Ammon's horn (tissue), 1 donor: ENCODE measurements around the gene ZC3HAV1.
"Not testable (repeated sequence)": the region's sequence is repeated elsewhere in the genome, so short reads cannot be mapped to it uniquely, and the experiment has no call there.

Experiments used
- DNase-seq: peaks from one replicate; pipeline ENCODE4 v3.0.0-alpha.2; 2016; ENCODE audit warnings: low spot score

The ZC3HAV1 gene

DNA sequence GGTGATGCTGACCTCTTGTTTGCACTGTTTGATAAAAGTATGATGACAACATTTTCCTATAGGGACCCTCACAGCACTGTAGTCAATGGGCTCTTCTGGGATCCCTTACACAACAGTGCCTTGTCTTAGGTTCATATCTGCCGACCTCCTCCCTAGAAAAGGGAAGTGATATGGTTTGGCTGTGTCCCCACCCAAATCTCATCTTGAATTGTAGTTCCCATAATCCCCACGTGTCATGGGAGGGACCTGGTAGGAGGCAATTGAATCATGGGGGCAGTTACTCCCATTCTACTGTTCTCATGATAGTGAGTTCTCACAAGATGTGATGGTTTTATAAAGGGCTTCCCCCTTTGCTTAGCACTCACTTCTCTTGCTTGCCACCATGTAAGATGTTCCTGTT is 23.1 kb downstream of the ZC3HAV1 start:
- no peak for DNase-seq

DNA sequence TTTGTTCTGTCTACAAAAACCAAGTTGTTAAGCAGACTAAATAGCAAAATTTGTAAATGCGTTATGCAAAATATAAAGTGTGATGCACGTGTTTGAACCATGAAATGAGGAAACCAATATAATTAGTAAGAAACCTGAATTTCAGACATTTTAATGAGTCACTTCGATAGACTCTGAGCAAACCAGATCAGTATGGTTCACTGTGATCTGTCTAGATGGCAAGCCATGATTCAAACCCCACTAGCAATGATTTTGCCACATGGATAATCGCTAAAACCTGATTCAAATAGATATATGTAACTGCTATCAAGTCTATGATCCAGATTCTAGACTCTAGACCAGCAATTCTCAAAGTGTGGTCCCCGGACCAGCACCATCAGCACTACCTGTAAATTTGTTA is 24.8 kb downstream of the ZC3HAV1 start:
- DNase-seq, result no peak

DNA sequence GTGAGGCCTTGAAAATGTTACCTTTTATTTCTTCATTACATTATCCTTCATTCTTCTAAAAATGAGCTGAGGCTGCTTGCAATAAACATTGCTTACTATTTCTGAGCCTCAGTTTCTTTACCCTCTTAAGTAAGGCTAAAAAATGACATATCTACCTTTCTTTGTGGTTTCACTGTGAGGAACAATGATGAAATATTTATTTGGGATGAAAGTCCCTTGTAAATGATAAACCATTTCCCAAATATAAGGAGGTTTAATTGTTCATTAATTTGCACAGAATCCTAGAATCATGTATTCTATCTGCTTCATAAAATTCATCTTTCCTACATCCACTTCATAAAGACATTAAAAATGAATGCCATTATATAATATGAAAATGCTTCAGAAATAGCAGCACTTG is 27.9 kb downstream of the ZC3HAV1 start:
- no peak for DNase-seq

DNA sequence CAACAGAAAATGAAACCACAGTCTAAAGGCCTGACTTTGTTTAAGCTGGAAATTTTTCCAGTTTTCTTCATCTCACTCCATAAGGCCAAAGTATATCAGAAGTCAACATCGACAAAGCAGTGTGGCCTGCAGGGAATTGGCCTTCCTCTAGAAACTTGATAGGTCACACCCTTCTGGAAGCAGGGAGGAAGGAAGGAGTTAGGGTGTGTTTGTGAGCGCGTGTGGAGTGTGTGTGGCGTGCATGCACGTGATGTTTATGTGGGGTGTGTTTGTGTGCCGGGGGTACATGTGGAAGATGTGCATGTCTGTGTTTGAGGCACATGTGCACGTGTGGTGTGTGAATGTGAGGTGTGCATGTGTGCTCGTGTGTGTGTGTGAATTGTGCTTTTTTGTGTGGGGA is 28.6 kb downstream of the ZC3HAV1 start:
- no peak for DNase-seq

DNA sequence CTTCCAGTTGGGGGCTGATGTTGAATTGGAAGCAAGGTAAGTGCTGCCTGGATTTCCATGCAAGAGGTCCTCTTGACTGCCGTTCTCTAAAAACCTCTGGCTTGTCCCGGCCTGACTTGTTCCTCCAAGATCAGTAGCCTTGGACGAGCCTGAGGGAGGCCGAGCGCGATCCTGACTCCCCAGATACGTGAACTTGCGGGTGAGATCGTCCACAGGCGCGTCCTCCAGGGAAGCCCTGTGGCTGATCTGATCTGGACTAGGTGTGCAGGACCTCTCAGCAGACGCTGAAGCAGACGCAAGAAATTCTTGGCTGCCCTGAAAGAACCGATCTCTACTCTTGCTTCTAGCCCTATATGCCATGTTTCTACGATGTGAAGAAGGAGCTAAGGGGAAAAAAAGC is 29.7 kb downstream of the ZC3HAV1 start:
- no peak for DNase-seq

DNA sequence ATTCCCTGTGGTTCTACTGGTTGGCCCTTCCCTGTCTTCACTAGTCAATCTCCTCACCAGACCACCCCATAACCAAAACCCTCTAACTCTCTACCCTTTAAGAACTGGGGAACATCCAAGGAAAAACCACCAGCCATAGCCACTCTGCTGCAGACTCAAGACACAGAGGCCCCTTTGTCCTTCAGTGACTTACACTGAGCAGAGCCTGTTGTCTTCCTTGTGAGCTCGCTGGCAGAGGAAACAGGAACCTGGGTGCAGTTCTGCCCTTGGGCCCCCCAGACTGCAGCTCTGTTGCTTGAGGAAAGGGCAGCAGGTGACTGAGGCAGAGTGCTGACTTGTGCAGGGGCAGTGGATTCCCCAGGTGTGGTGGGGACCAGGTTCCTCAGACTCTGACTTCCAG is 30.6 kb downstream of the ZC3HAV1 start:
- DNase-seq, result peak; percentile 48

DNA sequence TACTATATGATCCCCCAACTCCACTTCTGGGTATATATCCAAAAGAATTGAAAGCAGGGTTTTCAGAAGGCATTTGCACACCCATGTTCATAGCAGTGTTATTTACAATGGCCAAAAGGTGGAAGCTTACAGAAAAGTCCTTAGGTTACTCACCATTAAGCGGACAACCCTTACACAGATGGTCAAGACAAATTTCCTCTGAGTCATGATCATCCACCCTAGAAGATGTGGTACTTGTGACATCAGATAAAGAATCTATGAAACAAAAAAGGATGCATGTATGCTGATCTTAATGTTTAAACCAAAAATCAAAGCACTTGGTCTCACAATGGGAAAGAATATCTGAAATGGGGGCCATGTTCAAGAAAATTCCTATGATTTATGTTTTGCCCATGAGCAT is 31.1 kb downstream of the ZC3HAV1 start:
- DNase-seq, result no peak

DNA sequence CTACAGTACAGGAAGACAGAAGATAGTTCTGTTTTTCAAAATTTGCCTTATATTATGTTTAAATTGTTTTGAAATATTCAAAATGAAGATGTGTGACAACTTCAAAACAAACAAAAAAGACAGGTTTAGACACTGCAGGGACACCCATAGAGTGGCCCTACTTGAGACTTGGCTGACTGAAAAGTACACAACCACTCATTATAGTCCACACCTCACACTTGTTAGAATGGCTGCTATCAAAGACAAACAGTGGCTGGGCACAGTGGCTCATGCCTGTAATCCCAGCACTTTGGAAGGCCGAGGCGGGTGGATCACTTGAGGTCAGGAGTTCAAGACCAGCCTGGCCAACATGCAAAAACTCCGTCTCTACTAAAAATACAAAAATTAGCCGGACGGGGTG is 31.8 kb downstream of the ZC3HAV1 start:
- not testable (repeated sequence) for DNase-seq

DNA sequence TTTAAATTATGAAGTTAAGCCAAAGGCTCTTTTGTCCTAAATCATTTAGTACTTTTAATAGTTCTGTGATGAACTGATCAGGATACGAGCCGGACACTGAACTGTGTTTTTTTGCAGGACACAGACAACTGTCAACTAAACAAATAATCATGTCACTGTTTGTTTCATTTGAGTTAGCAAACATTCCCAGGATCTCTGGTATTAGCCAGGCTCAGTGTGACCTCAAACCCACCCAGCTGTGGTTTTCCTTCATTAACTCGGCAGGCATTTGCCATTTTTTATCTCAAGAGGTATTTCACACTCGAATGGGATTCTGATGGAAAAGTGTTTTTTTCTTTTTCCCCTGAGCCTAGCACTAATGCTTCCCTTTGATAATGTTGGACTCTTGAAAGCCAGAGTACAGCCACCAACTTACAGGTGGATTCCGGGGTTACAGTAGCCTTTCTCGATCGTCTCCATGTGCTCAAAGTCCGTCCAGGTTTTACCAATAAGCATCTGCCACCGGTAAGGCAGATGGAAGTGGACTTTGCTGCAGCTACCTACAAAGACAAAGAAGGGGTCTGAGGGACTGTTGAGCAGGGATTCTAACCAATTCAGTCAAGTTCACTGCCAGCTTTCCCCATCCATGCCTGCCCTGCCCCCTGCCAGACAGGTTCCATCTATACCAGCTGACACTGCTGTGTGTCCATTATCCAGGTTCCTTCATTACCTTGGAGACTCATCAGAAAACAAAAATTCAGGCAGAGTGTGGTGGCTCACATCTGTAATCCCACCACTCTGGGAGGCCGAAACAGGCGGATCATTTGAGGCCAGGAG is 33.4 kb downstream of the ZC3HAV1 start:
- no peak for DNase-seq

DNA sequence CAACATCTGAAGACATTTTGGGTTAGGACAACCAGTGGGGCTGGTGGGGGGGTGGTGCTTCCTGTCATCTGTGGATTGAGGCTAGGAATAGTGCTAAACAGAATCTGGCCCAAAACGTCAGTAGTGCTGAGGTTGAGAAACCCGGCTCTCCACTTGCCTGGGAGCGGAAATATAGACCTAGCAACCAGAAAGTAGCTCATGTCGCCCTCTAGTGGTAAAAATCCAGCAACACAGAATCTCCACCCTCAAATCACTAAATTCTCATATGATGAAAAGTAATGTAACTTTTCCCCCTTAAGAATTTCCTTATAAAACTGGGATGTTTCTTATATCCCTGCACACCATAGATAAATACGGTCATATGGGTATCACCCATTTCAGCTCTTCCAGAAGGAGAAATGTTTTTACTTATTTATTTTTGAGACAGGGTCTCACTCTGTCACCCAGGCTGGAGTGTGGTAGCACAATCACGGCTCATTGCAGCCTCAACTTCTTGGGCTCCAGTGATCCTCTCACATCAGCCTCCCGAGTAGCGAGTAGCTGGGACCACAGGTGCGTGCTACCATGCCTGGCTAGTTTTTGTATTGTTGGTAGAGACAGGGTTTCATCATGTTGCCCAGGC is 34.4 kb downstream of the ZC3HAV1 start:
- peak; percentile 88 for DNase-seq

DNA sequence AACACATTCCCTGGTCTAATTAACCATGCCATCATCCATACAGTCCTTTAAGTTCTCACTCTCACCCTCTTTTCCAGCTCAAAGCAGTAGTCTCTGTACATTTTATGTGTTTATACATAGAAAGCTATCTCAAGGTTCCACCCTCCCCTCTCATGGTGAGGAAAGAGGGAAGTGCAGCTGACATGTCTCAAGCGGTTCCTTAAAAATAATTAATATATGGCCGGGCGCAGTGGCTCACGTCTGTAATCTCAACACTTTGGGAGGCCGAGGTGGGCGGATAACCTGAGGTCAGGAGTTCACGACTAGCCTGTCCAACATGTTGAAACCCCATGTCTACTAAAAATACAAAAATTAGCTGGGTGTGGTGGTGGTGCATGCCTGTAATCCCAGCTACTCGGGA is 36.7 kb downstream of the ZC3HAV1 start:
- DNase-seq, result no peak

DNA sequence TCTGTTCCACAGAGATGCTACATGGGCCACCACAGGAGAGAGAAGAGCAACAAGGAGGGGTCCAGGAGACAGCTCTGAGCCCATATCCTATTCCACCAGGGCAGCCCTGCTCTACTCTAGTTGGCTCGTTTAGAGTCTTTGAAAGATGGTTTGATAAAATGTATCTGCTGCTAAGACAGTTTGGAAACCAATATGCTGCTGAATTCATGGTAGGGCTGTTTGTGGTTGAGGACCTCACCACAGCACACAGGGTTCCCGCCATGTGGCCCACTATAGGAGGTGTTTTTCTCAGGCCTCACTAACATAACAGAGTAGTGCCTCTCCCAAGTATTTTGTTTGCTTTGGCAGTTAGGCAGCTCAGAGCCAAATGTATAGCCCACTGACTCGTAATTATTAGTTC is 37.8 kb downstream of the ZC3HAV1 start:
- no peak for DNase-seq

DNA sequence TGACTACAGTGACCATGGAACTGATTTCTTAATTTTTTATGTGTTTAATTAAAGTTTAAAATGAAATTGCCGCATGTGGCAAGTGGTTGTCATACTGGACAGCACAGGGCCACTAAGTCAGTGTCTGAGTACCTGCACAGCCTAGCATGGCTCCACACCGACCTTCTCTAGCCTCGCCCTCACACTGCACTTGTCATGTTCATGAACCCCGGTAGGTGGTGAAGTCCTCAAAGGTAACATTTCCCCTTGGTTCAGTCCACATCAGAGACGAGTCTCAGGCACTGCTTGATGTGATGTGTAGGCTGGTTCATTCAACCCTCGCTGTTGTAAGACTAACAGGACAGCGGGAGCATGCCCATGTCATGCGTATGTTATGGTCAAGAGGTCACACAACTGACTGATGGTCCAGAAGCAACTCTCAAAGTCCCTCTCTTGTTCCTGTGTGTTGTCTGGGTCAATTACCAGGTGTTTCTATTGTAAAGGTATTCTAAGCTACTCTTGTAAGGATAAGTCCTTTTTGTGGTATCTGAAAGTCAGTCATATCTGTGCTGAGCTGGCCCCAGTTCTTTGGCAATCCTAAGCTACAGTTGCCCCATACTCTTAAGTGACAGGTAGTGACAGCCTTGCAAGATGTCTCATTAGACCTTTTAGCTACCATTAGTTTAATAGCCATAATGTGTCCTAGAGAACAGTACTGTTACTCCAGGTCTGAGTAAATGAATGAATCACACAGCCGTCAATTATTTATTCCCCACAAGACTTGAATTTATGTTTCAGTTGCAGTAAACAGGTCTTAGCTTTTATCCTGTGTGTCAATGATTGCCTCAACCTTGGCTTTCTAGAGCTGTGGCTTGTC is 40.7 kb downstream of the ZC3HAV1 start:
- DNase-seq, result no peak

DNA sequence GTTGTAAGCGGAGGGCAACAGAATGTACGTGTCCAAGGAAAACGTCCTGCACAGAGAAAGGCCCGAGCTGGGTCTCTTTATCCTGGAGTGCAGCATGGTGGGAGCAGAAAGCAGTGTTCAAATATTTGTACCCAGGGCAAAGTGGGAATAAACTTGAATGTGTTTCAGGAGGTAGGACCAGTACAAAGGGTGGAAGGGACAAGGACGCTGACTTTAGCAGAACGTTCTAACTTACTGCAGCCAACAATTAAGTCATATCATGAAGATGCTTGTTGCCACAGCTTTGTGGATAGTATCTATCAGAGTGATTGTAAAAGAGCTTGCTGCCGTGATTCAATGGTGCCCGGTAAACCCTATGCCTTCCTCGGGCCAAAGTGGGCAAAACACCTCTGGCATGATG is 43.2 kb downstream of the ZC3HAV1 start:
- DNase-seq, result no peak

DNA sequence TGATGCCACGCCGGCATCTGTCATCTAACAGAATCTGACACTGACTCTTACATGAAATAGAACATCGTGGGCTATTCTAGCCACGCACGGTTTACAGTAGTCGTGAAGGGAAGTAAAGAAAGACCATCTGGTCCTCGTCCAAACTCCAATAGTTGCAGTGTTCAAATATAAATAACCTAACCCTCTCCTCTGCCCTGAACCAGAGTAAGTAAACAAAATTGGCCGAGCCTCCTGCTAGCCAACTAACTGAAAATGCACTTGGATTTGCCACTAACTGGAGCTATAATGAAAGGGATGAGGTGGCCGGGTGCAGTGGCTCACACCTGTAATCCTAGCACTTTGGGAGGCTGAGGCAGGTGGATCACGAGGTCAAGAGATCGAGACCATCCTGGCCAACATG is 44.2 kb downstream of the ZC3HAV1 start:
- DNase-seq, result no peak

DNA sequence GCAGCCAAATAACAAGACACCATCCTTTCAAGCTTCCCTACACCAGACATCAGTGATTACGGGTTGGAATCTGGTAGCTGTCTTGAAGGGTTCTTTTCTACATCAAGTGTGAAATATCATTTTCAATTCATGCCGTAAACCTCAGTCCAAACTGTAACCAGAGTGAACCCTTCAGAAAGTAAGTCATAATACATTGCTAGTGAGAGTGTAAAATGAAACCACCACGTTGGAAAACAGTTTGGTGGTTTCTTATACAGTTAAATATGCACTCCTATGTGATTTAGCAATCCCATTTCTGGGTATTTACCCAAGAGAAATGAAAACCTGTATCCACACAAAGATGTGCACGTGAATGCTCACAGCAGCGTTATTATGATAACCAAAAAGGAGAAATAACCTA is 48.1 kb downstream of the ZC3HAV1 start:
- no peak for DNase-seq

DNA sequence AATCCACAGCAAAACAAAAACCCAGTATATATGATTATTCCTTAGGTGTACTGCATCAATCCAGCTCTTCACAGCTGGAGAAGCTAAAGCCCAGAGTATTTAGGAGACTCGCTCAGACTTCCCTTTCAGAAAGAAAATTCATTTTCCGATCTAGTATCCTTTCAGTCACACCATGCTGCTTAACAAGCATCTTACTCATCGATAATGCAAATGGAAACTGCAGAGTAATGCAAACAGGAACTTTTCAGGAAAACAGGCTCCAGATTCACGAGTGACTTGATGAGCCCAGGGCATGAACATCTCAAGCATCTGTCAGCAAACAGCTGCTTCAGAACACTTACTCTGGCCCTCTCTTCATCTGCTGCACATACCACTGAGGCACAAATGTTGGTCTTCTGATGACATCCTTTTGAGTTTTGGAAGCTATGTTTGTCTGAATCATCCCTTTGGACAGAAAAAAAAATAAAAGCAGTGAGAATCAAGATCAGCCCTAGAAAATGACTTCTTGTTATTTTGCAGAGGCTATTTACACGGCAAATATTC is 48.8 kb downstream of the ZC3HAV1 start:
- DNase-seq, result no peak

DNA sequence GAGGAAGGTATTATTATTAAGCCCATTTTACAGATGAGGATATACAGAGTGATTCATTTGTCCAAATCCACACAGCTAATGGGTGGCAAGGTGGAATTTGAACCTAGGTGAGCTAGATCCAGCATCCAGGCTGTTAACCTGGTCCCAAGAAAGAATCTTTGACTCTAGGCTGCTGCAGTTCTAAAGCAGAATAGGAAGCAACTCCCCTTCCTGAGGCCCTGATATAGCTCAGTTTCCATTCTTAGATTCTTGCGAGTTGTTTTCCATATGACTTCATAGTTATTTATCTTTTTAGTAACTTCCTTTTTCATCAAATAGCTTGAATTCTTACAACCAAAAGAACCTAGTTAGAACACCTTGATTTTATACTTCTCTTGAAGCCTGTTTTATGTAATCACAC is 49.6 kb downstream of the ZC3HAV1 start:
- DNase-seq, result no peak

DNA sequence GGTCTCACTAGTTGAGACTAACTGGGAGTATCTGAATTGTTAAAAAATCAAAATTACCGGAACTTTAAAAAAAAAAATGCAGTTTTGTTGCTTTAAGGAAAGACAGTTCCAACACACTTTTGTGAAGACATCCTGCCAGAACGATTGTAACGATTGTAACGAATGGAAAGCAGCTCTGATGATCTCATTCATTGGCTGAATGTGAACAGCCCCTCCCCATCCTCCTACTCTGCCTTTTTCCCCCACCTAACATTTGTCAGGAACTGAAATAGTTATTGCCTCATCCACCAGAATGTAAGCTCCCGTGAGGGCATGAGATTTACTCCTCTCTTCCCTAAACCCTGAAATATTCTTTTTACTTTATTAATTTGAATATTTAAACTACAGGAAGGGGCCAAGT is 50.6 kb downstream of the ZC3HAV1 start:
- DNase-seq, result peak; percentile 47

DNA sequence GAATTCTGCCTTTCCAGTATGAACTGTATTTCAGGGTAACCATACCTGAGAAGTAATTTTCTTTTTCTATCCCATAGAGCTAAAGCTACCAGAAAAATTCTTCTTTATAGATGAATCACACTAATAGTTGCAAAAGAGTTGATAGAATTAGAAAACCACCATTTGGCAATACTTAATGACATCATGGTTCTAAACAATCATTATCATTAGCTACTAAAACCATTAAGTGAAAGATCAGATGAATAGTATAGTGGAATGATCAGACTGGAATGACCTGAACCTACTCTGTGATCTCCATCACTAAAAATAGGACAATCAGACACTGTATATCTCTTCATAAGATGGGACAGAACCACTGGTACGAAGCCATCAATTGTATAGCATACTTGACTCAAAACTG is 53.8 kb downstream of the ZC3HAV1 start:
- no peak for DNase-seq

DNA sequence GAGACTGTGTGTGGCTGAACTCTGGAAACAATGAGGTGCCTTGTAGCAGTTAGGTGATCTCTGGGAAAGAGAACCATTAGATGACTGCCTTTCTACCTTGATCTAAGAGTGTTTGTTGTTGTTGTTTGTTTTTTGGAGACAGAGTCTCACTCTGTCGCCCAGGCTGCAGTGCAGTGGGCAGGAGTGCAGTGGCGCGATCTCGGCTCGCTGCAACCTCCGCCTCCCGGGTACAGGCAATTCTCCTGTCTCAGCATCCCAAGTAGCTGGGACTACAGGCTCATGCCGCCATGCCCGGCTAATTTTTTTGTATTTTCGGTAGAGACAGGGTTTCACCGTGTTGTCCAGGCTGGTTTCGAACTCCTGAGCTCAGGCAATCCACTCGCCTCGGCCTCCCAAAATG is 54.9 kb downstream of the ZC3HAV1 start:
- DNase-seq, result not testable (repeated sequence)

DNA sequence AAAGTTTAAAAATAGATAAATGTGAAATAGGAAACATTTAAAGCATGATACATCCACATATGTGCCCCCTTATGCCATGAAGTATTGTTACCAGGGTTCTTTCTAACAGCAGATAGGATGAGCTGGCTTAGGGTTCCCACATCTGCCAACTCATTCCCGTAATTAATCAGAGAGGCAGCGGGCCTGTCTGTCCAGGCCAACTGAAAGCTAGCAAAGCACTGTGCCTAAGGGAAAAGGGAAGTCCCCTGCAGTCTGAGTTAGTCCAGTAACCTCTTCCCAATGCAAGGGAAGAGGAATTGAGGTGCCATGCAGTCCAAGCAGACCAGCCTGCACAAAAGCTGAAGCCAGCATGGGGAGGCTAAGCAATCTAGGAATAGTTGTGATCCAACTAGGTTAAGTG is 55.4 kb downstream of the ZC3HAV1 start:
- DNase-seq, result no peak

DNA sequence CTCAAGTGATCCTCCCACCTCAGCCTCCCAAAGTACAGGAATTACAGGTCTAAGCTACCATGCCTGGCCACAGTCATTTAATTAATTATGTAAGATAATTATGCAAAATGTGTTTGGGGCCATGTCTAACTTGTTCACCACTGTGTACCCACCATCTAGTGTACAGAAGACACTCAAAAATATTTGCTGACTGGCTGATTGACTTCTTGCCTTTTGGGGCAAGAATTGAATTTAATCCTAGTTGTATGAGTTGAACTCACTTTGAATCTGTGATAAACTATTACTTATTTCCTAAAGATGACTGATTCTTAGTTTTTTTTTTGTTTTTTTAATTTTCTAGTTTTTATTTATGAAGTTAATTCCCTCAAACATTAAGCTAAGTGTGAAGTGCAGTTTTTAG is 57.9 kb downstream of the ZC3HAV1 start:
- DNase-seq, result no peak
